Stromal cell of bone marrow (primary cell): Measurements from ENCODE around the gene ACTA2.

ENCODE experiments used
- DNase-seq: peaks from one replicate; pipeline ENCODE4 v3.0.0-alpha.2; 2012; ENCODE audit warnings: low read depth

The ACTA2 gene

GRCh38 chr10:88892222-88892967, 60.2 kb downstream of the ACTA2 start:
- DNase-seq, result no peak

GRCh38 chr10:88890681-88891381, 61.7 kb downstream of the ACTA2 start:
- DNase-seq, result no peak

GRCh38 chr10:88889559-88890337, 62.8 kb downstream of the ACTA2 start:
- no peak for DNase-seq

GRCh38 chr10:88888810-88889445, 63.6 kb downstream of the ACTA2 start:
- DNase-seq, result no peak

- no peak for DNase-seq
Measured at GRCh38 chr10:88886557-88886956, 66.0 kb downstream of the ACTA2 start.
